BE2C (cell line): Measurements from ENCODE around the gene ADGRV1.

Experiments used
- DNase-seq: peaks from one replicate; pipeline ENCODE4 v3.0.0-alpha.2; 2020
- H3K27me3 ChIP-seq: fragments of 250-450 bp; sonication (Bioruptor Pico); 2 replicates; pipeline ENCODE4 v1.5.1; 2020; ENCODE audit warnings: mild to moderate bottlenecking
- H3K36me3 ChIP-seq: fragments of 250-450 bp; sonication (Bioruptor Pico); 2 replicates; pipeline ENCODE4 v1.5.1; 2020; ENCODE audit warnings: mild to moderate bottlenecking
- H3K4me1 ChIP-seq: fragments of 250-450 bp; sonication (Bioruptor Pico); 2 replicates; pipeline ENCODE4 v1.5.1; 2020
- H3K4me3 ChIP-seq: 2 replicates; pipeline ENCODE4 v1.5.1; 2011; ENCODE audit warnings: low read depth, low read length
- H3K9me3 ChIP-seq: fragments of 250-450 bp; sonication (Bioruptor Pico); 2 replicates; pipeline ENCODE4 v1.5.1; 2020
- TF ChIP-seq, protein P1 (sequence below): IDR thresholded peaks from 2 replicates; pipeline ENCODE4 v1.5.1; 2012; ENCODE audit warnings: mild to moderate bottlenecking, low read depth, low read length

The ADGRV1 gene

DNA sequence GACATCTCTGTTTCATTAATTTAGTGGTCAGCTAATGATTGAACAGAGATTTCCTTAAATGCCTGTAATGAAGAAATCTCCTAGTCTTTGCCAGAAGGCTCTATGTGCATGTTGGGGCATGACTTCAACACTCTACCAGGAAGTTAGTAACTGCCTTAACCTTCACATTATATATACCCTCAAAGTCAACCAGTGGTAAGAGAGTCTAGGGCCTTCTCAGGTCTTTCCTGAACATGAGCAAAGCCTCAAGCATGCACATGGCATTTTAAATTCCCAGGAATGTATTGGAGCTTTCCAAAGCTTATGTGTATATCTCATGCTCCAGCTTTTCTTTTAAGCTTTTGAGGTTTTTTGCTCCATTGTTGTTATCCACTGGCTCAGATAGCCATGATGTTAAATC lies 436.2 kb downstream of the ADGRV1 start:
- no peaks in the 10 kb centered on the region; the same call in 1 of the 2 replicates for H3K4me1 ChIP-seq
- no peaks in the 10 kb centered on the region for H3K27me3 ChIP-seq
- TF ChIP-seq, protein P1, sequence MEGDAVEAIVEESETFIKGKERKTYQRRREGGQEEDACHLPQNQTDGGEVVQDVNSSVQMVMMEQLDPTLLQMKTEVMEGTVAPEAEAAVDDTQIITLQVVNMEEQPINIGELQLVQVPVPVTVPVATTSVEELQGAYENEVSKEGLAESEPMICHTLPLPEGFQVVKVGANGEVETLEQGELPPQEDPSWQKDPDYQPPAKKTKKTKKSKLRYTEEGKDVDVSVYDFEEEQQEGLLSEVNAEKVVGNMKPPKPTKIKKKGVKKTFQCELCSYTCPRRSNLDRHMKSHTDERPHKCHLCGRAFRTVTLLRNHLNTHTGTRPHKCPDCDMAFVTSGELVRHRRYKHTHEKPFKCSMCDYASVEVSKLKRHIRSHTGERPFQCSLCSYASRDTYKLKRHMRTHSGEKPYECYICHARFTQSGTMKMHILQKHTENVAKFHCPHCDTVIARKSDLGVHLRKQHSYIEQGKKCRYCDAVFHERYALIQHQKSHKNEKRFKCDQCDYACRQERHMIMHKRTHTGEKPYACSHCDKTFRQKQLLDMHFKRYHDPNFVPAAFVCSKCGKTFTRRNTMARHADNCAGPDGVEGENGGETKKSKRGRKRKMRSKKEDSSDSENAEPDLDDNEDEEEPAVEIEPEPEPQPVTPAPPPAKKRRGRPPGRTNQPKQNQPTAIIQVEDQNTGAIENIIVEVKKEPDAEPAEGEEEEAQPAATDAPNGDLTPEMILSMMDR, result no peak
- no peak for DNase-seq
- H3K36me3 ChIP-seq, result no peaks in the 10 kb centered on the region
- no peaks in the 10 kb centered on the region for H3K9me3 ChIP-seq
- no peak overlapping the region for H3K4me3 ChIP-seq

- Histone ChIP-seq H3K27me3 (no peaks in the 10 kb centered on the region), H3K36me3 (no peaks in the 10 kb centered on the region), H3K4me3 (no peak overlapping the region), H3K9me3 (no peaks in the 10 kb centered on the region), H3K4me1 (no peaks in the 10 kb centered on the region; the same call in 1 of the 2 replicates)
- DNase-seq, result no peak
- TF ChIP-seq, protein P1, result no peak
Measured at GRCh38 chr5:90996089-90996488, 437.5 kb downstream of the ADGRV1 start.

- TF ChIP-seq, protein P1, result no peak
- Histone ChIP-seq H3K27me3 (no peaks in the 10 kb centered on the region), H3K4me1 (no peaks in the 10 kb centered on the region; the same call in 1 of the 2 replicates), H3K36me3 (no peaks in the 10 kb centered on the region), H3K9me3 (no peaks in the 10 kb centered on the region), H3K4me3 (no peak overlapping the region)
- no peak for DNase-seq
Measured at GRCh38 chr5:90997082-90997481, 438.5 kb downstream of the ADGRV1 start.

GRCh38 chr5:91000743-91001142 lies 442.1 kb downstream of the ADGRV1 start:
- Histone ChIP-seq H3K4me3 (no peak overlapping the region), H3K27me3 (no peaks in the 10 kb centered on the region), H3K9me3 (no peaks in the 10 kb centered on the region), H3K4me1 (no peaks in the 10 kb centered on the region; the same call in 1 of the 2 replicates), H3K36me3 (no peaks in the 10 kb centered on the region)
- DNase-seq, result no peak
- TF ChIP-seq, protein P1, result no peak

DNA sequence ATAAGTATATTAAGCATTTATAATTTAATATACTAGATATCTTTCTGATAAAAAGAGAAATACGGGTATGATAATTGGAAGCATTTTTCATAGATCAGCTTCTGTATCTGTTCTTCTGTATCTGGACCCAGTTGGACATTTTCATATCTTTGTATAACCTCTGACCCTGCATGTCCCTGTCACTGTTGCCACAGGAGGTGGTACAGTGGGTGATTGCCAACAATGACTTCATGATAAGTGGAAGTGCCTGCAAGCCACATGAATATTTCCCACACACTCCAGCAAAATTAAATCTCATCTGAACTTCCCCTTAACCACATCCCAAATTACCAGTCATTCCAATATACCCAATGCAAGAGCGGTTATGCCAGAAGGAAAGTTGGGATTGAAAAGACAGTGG lies 448.1 kb downstream of the ADGRV1 start:
- DNase-seq, result no peak
- H3K36me3 ChIP-seq, result no peaks in the 10 kb centered on the region
- TF ChIP-seq, protein P1, result no peak
- no peaks in the 10 kb centered on the region for H3K27me3 ChIP-seq
- peaks cover 4% of the 10 kb centered on the region; the same call in 1 of the 2 replicates for H3K4me1 ChIP-seq
- H3K4me3 ChIP-seq, result no peak overlapping the region
- no peaks in the 10 kb centered on the region for H3K9me3 ChIP-seq

- Histone ChIP-seq H3K4me3 (no peak overlapping the region), H3K36me3 (no peaks in the 10 kb centered on the region), H3K27me3 (no peaks in the 10 kb centered on the region), H3K9me3 (no peaks in the 10 kb centered on the region), H3K4me1 (peaks cover 4% of the 10 kb centered on the region; the same call in 1 of the 2 replicates)
- TF ChIP-seq, protein P1, result peak; percentile 35
- DNase-seq, result no peak
Measured at GRCh38 chr5:91007251-91007650, 448.7 kb downstream of the ADGRV1 start.
